Vagina (tissue), 2 donors: ENCODE results near the gene KCTD10.

Experiments
- CTCF ChIP-seq, 3 experiments: fragments of 450-650 bp in 2 of 3; fragments of 200-600 bp in 1 of 3; sonication (generic) in 1 of 3; IDR thresholded peaks; one replicate each; pipeline ENCODE4 v1.5.1; 2017 to 2019; ENCODE audit warnings: antibody characterized with exemption in 3 of 3, mild to moderate bottlenecking in 2 of 3, moderate library complexity in 2 of 3
- POLR2AphosphoS5 ChIP-seq, 2 donors: sonication (generic); formaldehyde crosslinking; IDR thresholded peaks; one replicate each; pipeline ENCODE4 v1.9.0; 2017; ENCODE audit warnings: antibody characterized with exemption in 2 of 2, mild to moderate bottlenecking in 2 of 2, low read depth in 1 of 2; ENCODE audit not compliant: insufficient read depth in 1 of 2

GRCh38 chr12:109435428-109436187, 41.5 kb downstream of the KCTD10 start:
- TF ChIP-seq CTCF (IDR thresholded peaks at IDR 0.05), result no peak
- no peak for TF ChIP-seq POLR2AphosphoS5 (IDR thresholded peaks at IDR 0.05; ENCODE audit: insufficient read depth in 1 of 2, low read depth in 1 of 2)
